MM.1S (cell line): ENCODE data around the gene COPB1.

ENCODE experiments used
- DNase-seq: peaks from one replicate; pipeline ENCODE4 v3.0.0-alpha.2; 2015
- H2AFZ ChIP-seq: fragments of 300-600 bp; sonication (generic); 2 replicates; pipeline ENCODE4 v1.6.0; 2016; ENCODE audit warnings: antibody characterized with exemption, low read length
- H3F3A ChIP-seq: fragments of 300-600 bp; sonication (generic); 2 replicates; pipeline ENCODE4 v1.6.1; 2016; ENCODE audit warnings: mild to moderate bottlenecking, antibody characterized with exemption, low read length, moderate library complexity, mixed read lengths; ENCODE audit not compliant: insufficient read depth
- H3K27ac ChIP-seq: fragments of 300-600 bp; sonication (generic); 2 replicates; pipeline ENCODE4 v1.5.1; 2016; ENCODE audit warnings: mild to moderate bottlenecking, low read length
- H3K27me3 ChIP-seq: fragments of 300-600 bp; sonication (generic); replicated peaks from 2 replicates; pipeline ENCODE4 v1.6.0; 2016; ENCODE audit warnings: low read length; ENCODE audit not compliant: insufficient read depth
- H3K36me3 ChIP-seq: fragments of 300-600 bp; sonication (generic); replicated peaks from 2 replicates; pipeline ENCODE4 v1.6.1; 2016; ENCODE audit warnings: mild to moderate bottlenecking, low read length, mixed read lengths; ENCODE audit not compliant: insufficient read depth
- H3K4me1 ChIP-seq: fragments of 300-600 bp; sonication (generic); 2 replicates; pipeline ENCODE4 v1.6.1; 2016; ENCODE audit warnings: low read length, mixed read lengths
- H3K4me2 ChIP-seq: fragments of 300-600 bp; sonication (generic); 2 replicates; pipeline ENCODE4 v1.6.0; 2016; ENCODE audit warnings: low read depth, low read length
- H3K4me3 ChIP-seq: fragments of 300-600 bp; sonication (generic); 2 replicates; pipeline ENCODE4 v1.5.1; 2016; ENCODE audit warnings: low read length, mixed read lengths
- H3K79me2 ChIP-seq: fragments of 300-600 bp; sonication (generic); 2 replicates; pipeline ENCODE4 v1.6.1; 2016; ENCODE audit warnings: mixed run types, low read length, mixed read lengths
- H3K9ac ChIP-seq: fragments of 300-600 bp; sonication (generic); 2 replicates; pipeline ENCODE4 v1.6.1; 2016; ENCODE audit warnings: low read length, mixed read lengths
- H3K9me2 ChIP-seq: fragments of 300-600 bp; sonication (generic); replicated peaks from 2 replicates; pipeline ENCODE4 v1.6.1; 2016; ENCODE audit warnings: mild to moderate bottlenecking, low read length, mixed read lengths; ENCODE audit not compliant: insufficient read depth
- H3K9me3 ChIP-seq: fragments of 300-600 bp; sonication (generic); replicated peaks from 2 replicates; pipeline ENCODE4 v1.6.1; 2016; ENCODE audit warnings: mild to moderate bottlenecking, low read length, mixed read lengths; ENCODE audit not compliant: insufficient read depth
- H4K20me1 ChIP-seq: fragments of 300-600 bp; sonication (generic); 2 replicates; pipeline ENCODE4 v1.6.1; 2016; ENCODE audit warnings: mild to moderate bottlenecking, low read length, moderate library complexity, mixed read lengths; ENCODE audit not compliant: insufficient read depth
- CTCF ChIP-seq: fragments of 300-600 bp; sonication (generic); IDR thresholded peaks from 2 replicates; pipeline ENCODE4 v1.5.1; 2016; ENCODE audit warnings: antibody characterized with exemption, low read length, mixed read lengths
- EZH2 ChIP-seq: fragments of 300-600 bp; sonication (generic); optimal IDR thresholded peaks from 2 replicates; pipeline ENCODE3; 2017; ENCODE audit warnings: low read depth, mild to moderate bottlenecking, antibody characterized with exemption, low read length, mixed read lengths
- EZH2phosphoT487 ChIP-seq: fragments of 300-600 bp; sonication (generic); IDR thresholded peaks from 2 replicates; pipeline ENCODE4 v1.6.1; 2018; ENCODE audit warnings: antibody characterized with exemption, low read length

Gene COPB1

GRCh38 chr11:14499560-14500180 is at the start of gene COPB1:
Gene COPB1, minus strand, starts transcription at chr11:14499811. Its CDS starts 883 bp downstream, at chr11:14498928.
- peak within 1 kb of the TSS; percentile 70 for H3K9ac ChIP-seq
- H3K4me3 ChIP-seq, result peak within 1 kb of the TSS; percentile 97
- H3K27ac ChIP-seq, result peak within 1 kb of the TSS; percentile 67; the same call in 1 of the 2 replicates
- no peaks in the 10 kb centered on the region for H3K27me3 ChIP-seq
- H3K79me2 ChIP-seq, result peaks cover 41% of the 10 kb centered on the region
- H4K20me1 ChIP-seq, result no peaks in the 10 kb centered on the region
- H3K9me2 ChIP-seq, result no peaks in the 10 kb centered on the region
- DNase-seq, result peak; percentile 94
- peaks cover 28% of the 10 kb centered on the region for H3F3A ChIP-seq
- TF ChIP-seq CTCF, result no peak
- TF ChIP-seq EZH2, result no peak
- no peak for TF ChIP-seq EZH2phosphoT487
- peaks cover 3% of the 10 kb centered on the region; the same call in 1 of the 2 replicates for H3K4me1 ChIP-seq
- peak within 1 kb of the TSS; percentile 82 for H2AFZ ChIP-seq
- H3K36me3 ChIP-seq, result peaks cover 4% of the 10 kb centered on the region
- H3K4me2 ChIP-seq, result peak within 1 kb of the TSS; percentile 95
- H3K9me3 ChIP-seq, result no peaks in the 10 kb centered on the region

GRCh38 chr11:14547440-14547839 is 47.8 kb upstream of the COPB1 start:
- no peak for DNase-seq
- no peaks in the 10 kb centered on the region for H4K20me1 ChIP-seq
- no peak overlapping the region for H2AFZ ChIP-seq
- H3K4me3 ChIP-seq, result no peak overlapping the region
- no peaks in the 10 kb centered on the region for H3K9me2 ChIP-seq
- H3K9ac ChIP-seq, result no peak overlapping the region
- no peak overlapping the region for H3K27ac ChIP-seq
- H3F3A ChIP-seq, result no peaks in the 10 kb centered on the region
- H3K4me2 ChIP-seq, result no peak overlapping the region
- no peaks in the 10 kb centered on the region for H3K27me3 ChIP-seq
- H3K9me3 ChIP-seq, result no peaks in the 10 kb centered on the region
- no peaks in the 10 kb centered on the region for H3K36me3 ChIP-seq
- H3K4me1 ChIP-seq, result peaks cover 7% of the 10 kb centered on the region
- no peak for TF ChIP-seq CTCF
- TF ChIP-seq EZH2, result no peak
- no peak for TF ChIP-seq EZH2phosphoT487
- H3K79me2 ChIP-seq, result no peaks in the 10 kb centered on the region

- Histone ChIP-seq H3K9me2 (no peaks in the 10 kb centered on the region), H4K20me1 (no peaks in the 10 kb centered on the region), H3K9ac (no peak overlapping the region), H2AFZ (no peak overlapping the region), H3K4me3 (no peak overlapping the region), H3K9me3 (no peaks in the 10 kb centered on the region), H3K27me3 (no peaks in the 10 kb centered on the region), H3F3A (no peaks in the 10 kb centered on the region), H3K4me2 (no peak overlapping the region), H3K27ac (no peak overlapping the region), H3K79me2 (no peaks in the 10 kb centered on the region), H3K4me1 (peaks cover 7% of the 10 kb centered on the region), H3K36me3 (no peaks in the 10 kb centered on the region)
- DNase-seq, result no peak
- no peak for TF ChIP-seq EZH2
- TF ChIP-seq CTCF, result no peak
- TF ChIP-seq EZH2phosphoT487, result no peak
Observed at GRCh38 chr11:14546672-14547071, 47.1 kb upstream of the COPB1 start.
